Progenitor cell of endocrine pancreas (in vitro differentiated cells): ENCODE measurements around the gene C2CD4C. TPM values are rescaled to one million over a fixed set of nuclear protein-coding genes. Genes with fewer than 3 reads are reported as not detected.
A peak's percentile ranks its signal among the peaks of the same experiment; 100 is the strongest.

ENCODE experiments used
- DNase-seq: peaks from one replicate; pipeline ENCODE4 v3.0.0; 2021; ENCODE audit warnings: low spot score; ENCODE audit not compliant: unreplicated experiment
- H3K27ac Mint-ChIP-seq: 2 replicates; pipeline ENCODE4 v1.8.0; 2021; ENCODE audit warnings: mild to moderate bottlenecking, moderate library complexity, mixed read lengths
- H3K27me3 Mint-ChIP-seq: 2 replicates; pipeline ENCODE4 v1.8.0; 2021; ENCODE audit warnings: mixed read lengths
- H3K36me3 Mint-ChIP-seq: 2 replicates; pipeline ENCODE4 v1.8.0; 2022; ENCODE audit warnings: mixed read lengths; ENCODE audit not compliant: insufficient read depth
- H3K4me1 Mint-ChIP-seq: 2 replicates; pipeline ENCODE4 v1.8.0; 2021; ENCODE audit warnings: low read depth, mixed read lengths
- H3K4me3 Mint-ChIP-seq: 2 replicates; pipeline ENCODE4 v1.8.0; 2021; ENCODE audit warnings: low read depth, mild to moderate bottlenecking, moderate library complexity, mixed read lengths
- H3K9me3 Mint-ChIP-seq: 2 replicates; pipeline ENCODE4 v1.8.0; 2021; ENCODE audit warnings: low read depth, mixed read lengths
- total RNA-seq: library from RNA; stranded (reverse); gene quantifications from 2 replicates; pipeline ENCODE4 v1.2.1, GENCODE V29; 2021
- TF ChIP-seq, protein P1 (sequence below): fragments of 200-600 bp; sonication (generic); IDR thresholded peaks from one replicate; pipeline ENCODE4 v1.5.0; 2021; ENCODE audit warnings: antibody characterized with exemption, mild to moderate bottlenecking; ENCODE audit not compliant: unreplicated experiment

Gene C2CD4C
- total RNA-seq, 1 donor from 2014 or later, result 13.8 TPM

DNA sequence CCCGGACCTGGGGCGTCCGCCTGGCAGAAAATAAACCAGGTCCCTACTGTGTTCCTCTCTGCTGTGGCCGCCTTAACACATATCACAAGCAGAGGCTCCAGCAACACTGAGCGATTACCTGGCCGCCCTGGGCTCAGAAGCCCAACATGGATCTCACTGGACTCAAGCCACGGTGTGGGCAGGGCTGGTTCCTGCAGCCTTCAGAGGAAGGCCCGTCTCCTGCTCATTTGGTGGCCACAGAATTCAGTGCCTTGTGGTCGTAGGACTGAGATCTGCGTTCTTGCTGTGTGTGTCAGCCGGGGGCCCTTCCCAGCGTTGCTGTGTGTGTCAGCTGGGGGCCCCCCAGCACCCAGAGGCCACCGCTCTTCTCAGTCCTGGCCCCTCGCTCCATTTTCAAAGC, 30.2 kb downstream of the C2CD4C start:
- Mint-ChIP-seq H3K27me3 (peaks cover 17% of the 10 kb centered on the region), H3K9me3 (no peaks in the 10 kb centered on the region), H3K27ac (no peak overlapping the region), H3K4me3 (no peak overlapping the region), H3K36me3 (no peaks in the 10 kb centered on the region), H3K4me1 (peaks cover 3% of the 10 kb centered on the region)
- TF ChIP-seq, protein P1, sequence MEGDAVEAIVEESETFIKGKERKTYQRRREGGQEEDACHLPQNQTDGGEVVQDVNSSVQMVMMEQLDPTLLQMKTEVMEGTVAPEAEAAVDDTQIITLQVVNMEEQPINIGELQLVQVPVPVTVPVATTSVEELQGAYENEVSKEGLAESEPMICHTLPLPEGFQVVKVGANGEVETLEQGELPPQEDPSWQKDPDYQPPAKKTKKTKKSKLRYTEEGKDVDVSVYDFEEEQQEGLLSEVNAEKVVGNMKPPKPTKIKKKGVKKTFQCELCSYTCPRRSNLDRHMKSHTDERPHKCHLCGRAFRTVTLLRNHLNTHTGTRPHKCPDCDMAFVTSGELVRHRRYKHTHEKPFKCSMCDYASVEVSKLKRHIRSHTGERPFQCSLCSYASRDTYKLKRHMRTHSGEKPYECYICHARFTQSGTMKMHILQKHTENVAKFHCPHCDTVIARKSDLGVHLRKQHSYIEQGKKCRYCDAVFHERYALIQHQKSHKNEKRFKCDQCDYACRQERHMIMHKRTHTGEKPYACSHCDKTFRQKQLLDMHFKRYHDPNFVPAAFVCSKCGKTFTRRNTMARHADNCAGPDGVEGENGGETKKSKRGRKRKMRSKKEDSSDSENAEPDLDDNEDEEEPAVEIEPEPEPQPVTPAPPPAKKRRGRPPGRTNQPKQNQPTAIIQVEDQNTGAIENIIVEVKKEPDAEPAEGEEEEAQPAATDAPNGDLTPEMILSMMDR, result no peak
- no peak for DNase-seq

DNA sequence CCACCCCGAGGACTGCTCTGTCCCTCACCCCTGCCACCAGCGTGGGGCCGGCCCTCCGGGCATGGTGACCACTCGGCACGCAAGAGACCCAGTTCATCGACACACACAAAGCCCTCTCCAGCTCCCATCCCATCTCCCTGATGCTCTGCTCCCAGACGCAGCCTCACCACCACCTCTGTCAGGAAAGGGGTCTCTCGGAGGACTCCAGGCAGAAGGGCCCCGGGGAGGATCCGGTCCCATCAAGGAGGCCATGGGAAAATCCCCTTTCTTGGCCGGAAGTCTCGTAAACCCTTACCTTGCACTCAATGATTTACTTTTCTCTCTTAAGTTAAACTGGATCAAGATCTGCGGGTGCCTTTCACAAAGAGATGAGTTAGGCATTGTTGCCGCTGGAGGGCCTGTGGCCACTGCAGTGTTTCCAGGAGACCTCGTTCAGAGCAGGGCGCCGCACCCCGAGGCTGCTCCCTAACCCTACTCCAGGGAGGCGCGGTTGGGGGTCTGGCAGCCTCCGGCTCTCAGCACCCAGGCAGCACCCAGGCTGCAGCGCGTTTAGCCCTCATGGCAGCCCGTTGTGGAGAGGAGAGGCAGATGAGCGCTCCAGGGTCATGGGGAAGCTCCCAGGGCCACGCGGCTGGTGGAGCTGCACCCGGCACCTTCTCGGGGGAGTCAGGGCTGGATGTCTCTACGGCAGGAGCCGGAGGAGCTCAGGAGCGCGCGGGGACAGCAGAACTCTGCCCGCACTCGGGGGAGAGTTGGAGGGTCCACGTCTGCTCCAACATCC, 31.0 kb downstream of the C2CD4C start:
- peak overlapping the region; percentile 87 for H3K27ac Mint-ChIP-seq

DNA sequence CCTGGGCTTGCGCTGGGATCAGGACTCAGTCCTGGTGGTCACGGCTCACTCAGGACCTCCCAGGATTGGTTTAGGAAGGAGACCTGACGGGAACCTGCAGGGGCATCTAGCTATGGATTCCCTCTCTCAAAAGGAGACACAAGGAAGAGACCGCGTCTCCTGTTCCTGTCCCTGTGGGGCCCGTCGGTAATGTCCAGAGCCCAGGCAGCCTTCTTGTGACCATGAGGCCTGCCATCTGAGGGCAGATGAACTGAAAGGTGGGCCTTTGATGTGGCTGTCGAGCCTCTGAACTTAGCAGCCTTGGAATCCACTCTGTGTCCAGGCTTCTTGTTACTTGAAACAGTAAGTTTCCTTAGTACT, 32.9 kb downstream of the C2CD4C start:
- Mint-ChIP-seq H3K27ac (no peak overlapping the region), H3K4me3 (no peak overlapping the region), H3K4me1 (no peaks in the 10 kb centered on the region), H3K36me3 (no peaks in the 10 kb centered on the region), H3K27me3 (peaks cover 24% of the 10 kb centered on the region), H3K9me3 (no peaks in the 10 kb centered on the region)
- TF ChIP-seq, protein P1, result no peak
- no peak for DNase-seq

More for the DNA sequence above, 31.0 kb downstream of the C2CD4C start:
- no peak for DNase-seq
- TF ChIP-seq, protein P1, result no peak
- Mint-ChIP-seq H3K4me3 (no peak overlapping the region), H3K36me3 (no peaks in the 10 kb centered on the region), H3K9me3 (no peaks in the 10 kb centered on the region), H3K27me3 (peaks cover 15% of the 10 kb centered on the region), H3K4me1 (no peaks in the 10 kb centered on the region)

DNA sequence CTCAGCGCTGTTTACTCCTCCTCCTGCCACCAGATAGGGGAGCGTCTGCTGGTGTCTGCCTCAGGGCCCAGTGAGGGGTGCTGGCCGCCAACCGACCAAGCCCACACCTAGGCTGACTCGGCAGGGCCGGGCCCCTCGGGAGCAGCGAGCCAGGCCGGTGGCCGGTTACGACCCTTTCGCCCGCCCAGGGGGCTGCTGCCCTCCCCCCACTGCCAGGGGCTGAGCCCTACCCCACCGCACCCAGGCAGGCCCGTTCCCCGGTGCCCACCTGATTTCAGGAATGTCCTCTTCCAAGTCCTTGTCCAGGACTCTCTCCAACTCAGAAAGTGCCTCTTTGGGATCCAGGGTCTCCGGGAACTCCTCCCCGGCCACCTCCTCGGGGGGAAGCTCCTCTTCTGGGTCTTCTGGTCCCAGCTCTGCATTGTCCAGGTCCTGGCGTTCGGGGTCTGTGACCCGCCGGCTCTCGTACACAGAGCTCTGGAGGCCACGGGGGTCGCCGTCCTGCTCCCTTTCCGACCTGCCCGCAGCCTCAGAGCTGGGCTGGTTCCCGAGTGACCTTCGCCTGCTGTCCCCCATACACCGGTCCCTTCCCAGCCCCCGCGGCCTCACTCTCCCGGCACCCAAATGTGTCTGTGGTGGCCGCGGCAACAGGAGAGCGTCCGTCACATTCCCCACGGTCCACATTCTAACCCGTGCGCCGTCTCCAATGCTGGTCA, 33.4 kb downstream of the C2CD4C start:
- H3K27me3 Mint-ChIP-seq, result peaks cover 24% of the 10 kb centered on the region
- no peaks in the 10 kb centered on the region for H3K36me3 Mint-ChIP-seq
- H3K4me1 Mint-ChIP-seq, result no peaks in the 10 kb centered on the region
- DNase-seq, result no peak
- H3K27ac Mint-ChIP-seq, result no peak overlapping the region
- H3K9me3 Mint-ChIP-seq, result no peaks in the 10 kb centered on the region
- TF ChIP-seq, protein P1, result no peak
- no peak overlapping the region for H3K4me3 Mint-ChIP-seq

DNA sequence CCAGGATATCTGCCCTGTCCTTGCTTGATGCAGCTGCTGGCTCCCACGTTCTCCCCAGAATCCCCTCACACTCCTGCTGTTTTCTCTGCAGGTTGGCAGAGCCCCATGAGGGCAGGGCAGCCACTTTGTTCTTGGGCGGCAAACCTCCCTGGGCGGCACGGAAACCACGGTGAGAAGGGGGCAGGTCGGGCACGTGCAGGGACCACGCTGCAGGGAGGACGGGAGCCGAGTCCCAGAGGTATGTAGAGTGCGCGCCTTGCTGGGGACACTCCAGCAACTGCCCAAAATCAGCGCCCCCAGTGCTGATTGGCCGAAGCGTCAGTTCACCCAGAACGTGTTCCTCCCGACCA, 34.1 kb downstream of the C2CD4C start:
- Mint-ChIP-seq H3K9me3 (no peaks in the 10 kb centered on the region), H3K4me3 (no peak overlapping the region), H3K27me3 (peaks cover 24% of the 10 kb centered on the region), H3K27ac (no peak overlapping the region), H3K36me3 (no peaks in the 10 kb centered on the region), H3K4me1 (no peaks in the 10 kb centered on the region)
- DNase-seq, result peak; percentile 5
- TF ChIP-seq, protein P1, result no peak
